K562 (cell line): ENCODE results near the gene CAPZB. TPM values are rescaled to one million over a fixed set of nuclear protein-coding genes. Genes with fewer than 3 reads are reported as not detected.

ENCODE experiments used
- ATAC-seq: fragments of 200-7000 bp; cut with Tn5 transposase; 3 replicates; pipeline ENCODE4 v1.9.1; 2020; ENCODE audit warnings: moderate library complexity
- BruUV-seq: library from RNA; stranded (reverse); fragments of 400-500 nt; replicated peaks from 2 replicates; lab custom pipeline; 2021; lab: Mats Ljungman, UMichigan
- CTCF ChIA-PET: fragments of 300-600 bp; formaldehyde crosslinking; extraction: SDS; loops from one replicate; lab custom pipeline; 2021; ENCODE audit warnings: low intra/inter-chr PET ratio; lab: Yijun Ruan, JAX
- POLR2A ChIA-PET: fragments of 300-600, 350-650 bp; sonication (Branson Sonifier 250); formaldehyde crosslinking; extraction: SDS; loops from one replicate; lab custom pipeline; 2021; ENCODE audit warnings: antibody characterized with exemption, inconsistent platforms; lab: Yijun Ruan, JAX
- DNase-seq, 4 experiments: peaks; one replicate each; pipeline versions ENCODE4 v3.0.0 to v3.0.0-alpha.2; 2011 to 2018; ENCODE audit warnings: low spot score in 3 of 4, mixed read lengths in 3 of 4; ENCODE audit errors: extremely low read depth in 1 of 4
- FAIRE-seq: peaks from 2 replicates; lab custom pipeline; 2011; peaks lifted over from hg19 to GRCh38; lab: Jason Lieb, UNC
- H2AFZ ChIP-seq: 2 replicates; pipeline ENCODE4 v1.6.0; 2011; ENCODE audit warnings: low read depth, low read length, control low read depth, inconsistent platforms
- H3K27ac ChIP-seq: fragments of 200-600 bp; 3 replicates; pipeline ENCODE4 v1.8.0; 2011; ENCODE audit warnings: low read depth, mild to moderate bottlenecking, control low read depth, inconsistent platforms, low read length, moderate library complexity, mixed read lengths; ENCODE audit errors: extremely low read depth
- H3K27me3 ChIP-seq, 2 experiments: fragments of 300-600 bp in 1 of 2; 2 replicates in 1 of 2; 3 replicates in 1 of 2; pipeline versions ENCODE4 v1.6.0 to v1.8.0; 2011; ENCODE audit warnings: inconsistent platforms in 2 of 2, low read length in 2 of 2, mild to moderate bottlenecking in 1 of 2, mixed read lengths in 1 of 2, moderate library complexity in 1 of 2; ENCODE audit not compliant: control insufficient read depth in 2 of 2, insufficient read depth in 2 of 2
- H3K36me3 ChIP-seq: fragments of 300-600 bp; 3 replicates; pipeline ENCODE4 v1.8.0; 2011; ENCODE audit warnings: mild to moderate bottlenecking, low read length, inconsistent platforms; ENCODE audit not compliant: control insufficient read depth, insufficient read depth
- H3K4me1 ChIP-seq, 2 experiments: fragments of 200-600 bp in 1 of 2; replicated peaks in 1 of 2; 2 replicates in 1 of 2; 3 replicates in 1 of 2; pipeline versions ENCODE4 v1.5.1 to v1.8.0; 2011; ENCODE audit warnings: inconsistent platforms in 2 of 2, low read length in 2 of 2, mild to moderate bottlenecking in 1 of 2, mixed read lengths in 1 of 2, moderate library complexity in 1 of 2; ENCODE audit not compliant: control insufficient read depth in 2 of 2, insufficient read depth in 2 of 2
- H3K4me2 ChIP-seq: 2 replicates; pipeline ENCODE4 v1.6.1; 2011; ENCODE audit warnings: low read length, control low read depth, inconsistent platforms, mixed read lengths; ENCODE audit not compliant: insufficient read depth
- H3K4me3 ChIP-seq: fragments of 200-600 bp; sonication (generic), shearing (Covaris generic); 2 replicates; pipeline ENCODE4 v1.5.1; 2016; ENCODE audit warnings: control low read depth, inconsistent platforms
- H3K79me2 ChIP-seq: fragments of 200-600 bp; 3 replicates; pipeline ENCODE4 v1.8.0; 2011; ENCODE audit warnings: low read length, inconsistent platforms; ENCODE audit not compliant: control insufficient read depth, insufficient read depth
- H3K9ac ChIP-seq, 2 experiments: 2 replicates each; pipeline versions ENCODE4 v1.6.0 to v1.6.1; 2011; ENCODE audit warnings: low read depth in 2 of 2, low read length in 2 of 2, control low read depth in 1 of 2, inconsistent platforms in 1 of 2, mild to moderate bottlenecking in 1 of 2, mixed read lengths in 1 of 2; ENCODE audit not compliant: insufficient read depth in 1 of 2
- H3K9me1 ChIP-seq: one replicate; pipeline ENCODE4 v1.6.0; 2011; ENCODE audit warnings: inconsistent platforms, mild to moderate bottlenecking, low read length, moderate library complexity; ENCODE audit not compliant: control insufficient read depth, insufficient read depth
- H3K9me3 ChIP-seq: replicated peaks from 2 replicates; pipeline ENCODE4 v1.5.1; 2011; ENCODE audit warnings: low read depth, low read length, inconsistent platforms; ENCODE audit not compliant: control insufficient read depth, insufficient read depth
- H4K20me1 ChIP-seq: replicated peaks from 2 replicates; pipeline ENCODE4 v1.6.1; 2011; ENCODE audit warnings: low read length, inconsistent platforms, mixed read lengths; ENCODE audit not compliant: control insufficient read depth, insufficient read depth
- ARID4B ChIP-seq: sonication (generic); formaldehyde crosslinking; IDR thresholded peaks from 2 replicates; pipeline ENCODE4 v1.8.0; 2022; ENCODE audit warnings: mild to moderate bottlenecking, missing genetic modification reagents
- BHLHE40 ChIP-seq: IDR thresholded peaks from 2 replicates; pipeline ENCODE4 v1.6.1; 2011; ENCODE audit warnings: low read length, improper control_type of control experiment
- CEBPG ChIP-seq, 3 experiments: fragments of 200-800 bp in 1 of 3; sonication (Bioruptor generic) in 1 of 3; sonication (generic) in 1 of 3; formaldehyde crosslinking in 1 of 3; IDR thresholded peaks in 2 of 3; conservative IDR thresholded peaks in 1 of 3; 2 replicates each; pipeline versions ENCODE4 v1.6.1 to v1.8.0; 2016 to 2022; ENCODE audit warnings: missing compliant biosample characterization in 2 of 3, missing genetic modification characterization in 2 of 3, mild to moderate bottlenecking in 1 of 3, missing genetic modification reagents in 1 of 3
- CHCHD3 ChIP-seq: fragments of 250-450 bp; sonication (Bioruptor Pico); IDR thresholded peaks from 2 replicates; pipeline ENCODE4 v2.1.2; 2022; ENCODE audit warnings: mild to moderate bottlenecking
- E2F1 ChIP-seq: sonication (generic); formaldehyde crosslinking; IDR thresholded peaks from 2 replicates; pipeline ENCODE4 v1.8.1; 2023; ENCODE audit warnings: mild to moderate bottlenecking, missing genetic modification reagents, moderate library complexity
- E2F4 ChIP-seq: sonication (generic); formaldehyde crosslinking; IDR thresholded peaks from 2 replicates; pipeline ENCODE4 v1.8.0; 2022; ENCODE audit warnings: mild to moderate bottlenecking, low read depth, missing genetic modification reagents
- HDGF ChIP-seq: fragments of 450-650 bp; IDR thresholded peaks from 2 replicates; pipeline ENCODE4 v1.6.1; 2016
- IRF9 ChIP-seq: fragments of 450-650 bp; IDR thresholded peaks from 2 replicates; pipeline ENCODE4 v1.6.1; 2016; ENCODE audit warnings: missing biosample characterization, missing genetic modification characterization
- KAT8 ChIP-seq: fragments of 450-650 bp; IDR thresholded peaks from 2 replicates; pipeline ENCODE4 v1.6.1; 2016; ENCODE audit warnings: low read depth, mild to moderate bottlenecking
- OTX1 ChIP-seq: fragments of 450-650 bp; formaldehyde crosslinking; IDR thresholded peaks from 2 replicates; pipeline ENCODE4 v1.4.0; 2022; ENCODE audit warnings: mild to moderate bottlenecking
- SMAD3 ChIP-seq: fragments of 450-650 bp; formaldehyde crosslinking; conservative IDR thresholded peaks from 2 replicates; pipeline ENCODE4 v1.4.0; 2020; ENCODE audit warnings: mild to moderate bottlenecking
- SREBF1 ChIP-seq: fragments of 150-350 bp; IDR thresholded peaks from 2 replicates; pipeline ENCODE4 v1.6.1; 2014; ENCODE audit warnings: antibody characterized with exemption, low read depth, low read length, borderline replicate concordance
- SRSF1 ChIP-seq: fragments of 200-400 bp; formaldehyde crosslinking; IDR thresholded peaks from 2 replicates; pipeline ENCODE4 v1.6.1; 2017; ENCODE audit warnings: mild to moderate bottlenecking, low read depth, low read length, moderate library complexity
- TAF7 ChIP-seq: fragments of 450-650 bp; IDR thresholded peaks from 2 replicates; pipeline ENCODE4 v1.6.1; 2016; ENCODE audit warnings: missing genetic modification characterization, missing compliant biosample characterization
- WGBS: fragments of 100-300 bp; shearing (Covaris generic); methylation state at CpG from one replicate; pipeline ENCODE4 v1.1.6; 2016; ENCODE audit warnings: low coverage, mixed read lengths; ENCODE audit not compliant: insufficient coverage; ENCODE audit errors: missing lambda C conversion rate; 5-methylcytosine and 5-hydroxymethylcytosine counted together
- in situ Hi-C: fragments of 300-500 bp; cut with MboI; formaldehyde crosslinking; loops from 4 replicates; pipeline ENCODE4 v1.15.0; 2018; ENCODE audit warnings: inconsistent platforms, mixed read lengths
- intact Hi-C: fragments of 100-400 bp; cut with micrococcal nuclease; formaldehyde crosslinking; loops from 2 replicates; pipeline ENCODE4 v1.14.2; 2022
- polyA plus RNA-seq, 8 experiments: library from polyadenylated mRNA; depleted of rRNA in 4 of 8; stranded (reverse) in 5 of 8; unstranded in 3 of 8; fragments of >200 nt; fragmentation: Nextera tagmentation in 2 of 8; fragmentation: Illumina TruSeq in 1 of 8; extraction: Ambion mirVana in 2 of 8; extraction: Trizol in 1 of 8; gene quantifications; 2 replicates each; pipeline versions ENCODE4 v1.2.1 to v1.2.3, GENCODE V29; 2011 to 2014; ENCODE audit warnings: inconsistent platforms in 1 of 8, missing spikeins in 1 of 8
- total RNA-seq, 7 experiments: library from RNA; depleted of rRNA in 6 of 7; stranded (reverse); fragments of >200 nt in 6 of 7; fragmentation: Illumina TruSeq in 2 of 7; extraction: Trizol in 2 of 7; gene quantifications; 2 replicates each; pipeline versions ENCODE4 v1.2.1 to v1.2.3, GENCODE V29; 2011 to 2021; ENCODE audit warnings: low replicate concordance in 1 of 7

The CAPZB gene
- total and polyA plus RNA-seq, 9 of the 15 experiments (the other 6 are each of a cell fraction or from before 2014, with no cell fraction given) = 57.6 to 297 (median 125) TPM

- H3K27ac ChIP-seq = no peak overlapping the region
- peaks cover 22 to 31% of the 10 kb centered on the region in 2 experiments for H3K4me1 ChIP-seq
- FAIRE-seq (no peak), DNase-seq (no peak), ATAC-seq (no peak)
- peaks cover 11% of the 10 kb centered on the region; the same call in 2 of the 3 replicates for H3K36me3 ChIP-seq
- intact Hi-C loops (loop anchor here (5.0 kb wide), 1 partner anchor 159 kb away; no protein-coding TSS in a partner anchor), in situ Hi-C loops (no loop called here)
- CTCF ChIA-PET = no interaction called here
- H3K9ac ChIP-seq = no peak overlapping the region
- H3K79me2 ChIP-seq = peaks cover 29% of the 10 kb centered on the region
- WGBS = 47% methylated on average over 7 of the region's 7 CpGs
- H2AFZ ChIP-seq = no peak overlapping the region
- H3K9me3 ChIP-seq = no peaks in the 10 kb centered on the region
- no peak overlapping the region for H3K4me2 ChIP-seq
- no TSS peak for BruUV-seq
- H3K9me1 ChIP-seq = peaks cover 5% of the 10 kb centered on the region
- H3K27me3 ChIP-seq = no peaks in the 10 kb centered on the region
- no peak overlapping the region for H3K4me3 ChIP-seq
- POLR2A ChIA-PET = interaction anchor here (0.6 to 2.6 kb wide), 5 partner anchors 13 to 113 kb away, joined by 3 to 17 read pairs (median 3); no protein-coding TSS in a partner anchor
- H4K20me1 ChIP-seq = peaks cover 8% of the 10 kb centered on the region; the same call in 1 of the 2 replicates
- no peak for TF ChIP-seq IRF9 (tag)
- TF ChIP-seq BHLHE40 = no peak
- TF ChIP-seq TAF7 (tag) = no peak
- TF ChIP-seq E2F1 (CRISPR knock-in tag) = no peak
- no peak for TF ChIP-seq CHCHD3
- TF ChIP-seq SREBF1 = no peak
- no peak for TF ChIP-seq KAT8
- TF ChIP-seq E2F4 = no peak
- TF ChIP-seq HDGF = no peak
- TF ChIP-seq CEBPG (CRISPR knock-in tag; IDR thresholded peaks at IDR 0.05) = no peak
- TF ChIP-seq CEBPG (tag; conservative IDR thresholded peaks at IDR 0.05 in 1 of 2, IDR thresholded peaks at IDR 0.05 in 1 of 2) = peak in 1 of 2 experiments; percentile 48; a peak in 2 of 4 replicates
- TF ChIP-seq OTX1 (CRISPR knock-in tag) = no peak
- no peak for TF ChIP-seq ARID4B
- TF ChIP-seq SMAD3 (CRISPR knock-in tag) = no peak
- no peak for TF ChIP-seq SRSF1
Measured at GRCh38 chr1:19488136-19488535, 2.8 kb upstream of the CAPZB start.
